Panc1 (cell line): ENCODE results near the gene GFM1. TPM values are rescaled to one million over a fixed set of nuclear protein-coding genes. Genes with fewer than 3 reads are reported as not detected.

Source experiments
- ATAC-seq: fragments of 200-7000 bp; cut with Tn5 transposase; 2 replicates; pipeline ENCODE4 v1.9.1; 2020; ENCODE audit warnings: mild to moderate bottlenecking, moderate library complexity
- BruUV-seq: library from RNA; stranded (reverse); fragments of 400-500 nt; replicated peaks from 2 replicates; lab custom pipeline; 2021; lab: Mats Ljungman, UMichigan
- CTCF ChIA-PET: fragments of 300-600 bp; sonication (Branson Sonifier 250); formaldehyde crosslinking; loops from one replicate; lab custom pipeline; 2022; ENCODE audit warnings: antibody characterized with exemption; lab: Charles Lee
- POLR2A ChIA-PET: fragments of 300-600 bp; sonication (Branson Sonifier 250); formaldehyde crosslinking; loops from one replicate; lab custom pipeline; 2022; ENCODE audit warnings: antibody characterized with exemption; lab: Charles Lee
- DNase-seq: peaks from one replicate; pipeline ENCODE4 v3.0.0-alpha.2; 2010; ENCODE audit warnings: low read depth, low spot score
- H3K27ac ChIP-seq: 2 replicates; pipeline ENCODE4 v1.5.1; 2011; ENCODE audit warnings: mild to moderate bottlenecking, low read length, inconsistent platforms
- H3K27me3 ChIP-seq: fragments of 200-500 bp; sonication (Bioruptor generic); 2 replicates; pipeline ENCODE4 v1.6.0; 2014; ENCODE audit warnings: low read length, inconsistent platforms; ENCODE audit not compliant: control insufficient read depth, insufficient read depth
- H3K36me3 ChIP-seq: fragments of 200-500 bp; sonication (Bioruptor generic); 2 replicates; pipeline ENCODE4 v1.5.1; 2014; ENCODE audit warnings: inconsistent platforms, mild to moderate bottlenecking, low read length, moderate library complexity; ENCODE audit not compliant: control insufficient read depth, insufficient read depth
- H3K4me1 ChIP-seq: 2 replicates; pipeline ENCODE4 v1.5.1; 2011; ENCODE audit warnings: inconsistent platforms, mild to moderate bottlenecking, low read length, moderate library complexity; ENCODE audit not compliant: control insufficient read depth, insufficient read depth
- H3K4me3 ChIP-seq, 2 experiments: 2 replicates each; pipeline ENCODE4 v1.5.1; 2011 to 2012; ENCODE audit warnings: low read depth in 2 of 2, low read length in 2 of 2, mild to moderate bottlenecking in 2 of 2, inconsistent platforms in 1 of 2, moderate library complexity in 1 of 2
- H3K9me3 ChIP-seq: fragments of 200-500 bp; sonication (Bioruptor generic); 2 replicates; pipeline ENCODE4 v1.5.1; 2014; ENCODE audit warnings: low read depth, mild to moderate bottlenecking, inconsistent platforms, low read length, moderate library complexity; ENCODE audit not compliant: control insufficient read depth, insufficient read depth
- CTCF ChIP-seq: fragments of 450-650 bp; IDR thresholded peaks from 2 replicates; pipeline ENCODE4 v1.5.1; 2017; ENCODE audit warnings: mild to moderate bottlenecking
- POLR2AphosphoS5 ChIP-seq: IDR thresholded peaks from 2 replicates; pipeline ENCODE4 v1.6.1; 2012; ENCODE audit warnings: mild to moderate bottlenecking, low read depth, low read length, moderate library complexity
- SIN3A ChIP-seq: IDR thresholded peaks from 2 replicates; pipeline ENCODE4 v1.6.1; 2012; ENCODE audit warnings: low read depth, mild to moderate bottlenecking, low read length, moderate library complexity, borderline replicate concordance; ENCODE audit not compliant: insufficient read depth
- TCF7L2 ChIP-seq: IDR thresholded peaks from 2 replicates; pipeline ENCODE4 v1.6.1; 2011; ENCODE audit warnings: mild to moderate bottlenecking, low read depth, low read length, inconsistent platforms
- in situ Hi-C: cut with HindIII; loops from 2 replicates; pipeline ENCODE4 v1.10.0; 2016; ENCODE audit warnings: low sequenced_read_pairs, low pct_unique_long_range_greater_than_20kb
- intact Hi-C: fragments of 100-400 bp; cut with micrococcal nuclease; formaldehyde crosslinking; loops from one replicate; pipeline ENCODE4 v1.10.0; 2022; ENCODE audit not compliant: unreplicated experiment
- total RNA-seq: library from RNA; stranded (reverse); gene quantifications from one replicate; pipeline ENCODE4 v1.2.1, GENCODE V29; 2021; ENCODE audit not compliant: unreplicated experiment
- TF ChIP-seq, protein P1 (sequence below), 2 experiments: IDR thresholded peaks; 2 replicates each; pipeline ENCODE4 v1.6.1; 2011 to 2012; ENCODE audit warnings: low read depth in 2 of 2, control low read depth in 1 of 2, low read length in 1 of 2, mild to moderate bottlenecking in 1 of 2, moderate library complexity in 1 of 2; ENCODE audit not compliant: insufficient read depth in 1 of 2

Gene GFM1
- total RNA-seq, 1 experiment from 2014 or later, result 59.3 TPM

DNA sequence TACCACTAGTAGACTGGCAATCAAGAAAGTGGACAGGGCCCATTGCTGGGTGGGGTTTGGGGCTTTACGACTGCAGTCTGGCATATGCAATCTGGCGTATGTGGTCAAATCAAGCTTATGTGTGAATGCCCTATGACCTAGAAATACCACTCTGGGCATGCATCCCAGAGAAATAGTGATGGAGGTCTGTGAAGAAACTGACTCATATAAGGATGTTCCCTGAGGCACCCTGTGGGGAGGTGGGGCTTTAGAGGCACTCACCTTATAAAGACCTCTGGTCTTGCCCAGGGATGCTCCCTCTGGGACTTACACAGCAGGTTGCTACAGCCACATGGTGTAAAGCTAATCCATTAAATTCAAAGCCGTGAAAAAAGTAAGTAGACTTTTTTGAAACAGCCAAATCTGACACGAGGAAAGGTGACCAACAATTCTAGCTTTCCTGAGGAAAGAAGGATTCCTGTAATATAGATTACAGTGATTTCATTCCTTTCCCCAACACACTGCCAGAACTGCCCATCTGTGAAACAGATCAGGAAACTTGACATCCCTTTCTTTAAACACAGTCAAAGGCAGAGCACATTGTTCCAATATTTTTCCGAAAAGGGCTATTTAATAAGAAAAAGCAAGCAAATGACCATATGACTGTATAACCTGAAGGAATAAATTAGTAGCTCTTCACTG is 74.3 kb downstream of the GFM1 start:
- no TSS peak for BruUV-seq
- DNase-seq (no peak), ATAC-seq (peak; percentile 66)
- Histone ChIP-seq H3K4me1 (peaks cover 55% of the 10 kb centered on the region), H3K27me3 (no peaks in the 10 kb centered on the region), H3K27ac (peak overlapping the region; percentile 94), H3K9me3 (no peaks in the 10 kb centered on the region), H3K36me3 (no peaks in the 10 kb centered on the region), H3K4me3 (no peak overlapping the region)
- CTCF ChIA-PET, result interaction anchor here (0.7 to 1.2 kb wide), 2 partner anchors 9 to 60 kb away, joined by 4 to 7 read pairs; no protein-coding TSS in a partner anchor
- intact Hi-C loops, result no loop called here
- POLR2A ChIA-PET, result interaction anchor here (0.7 to 1.2 kb wide), 4 partner anchors 58 to 671 kb away, joined by 3 to 5 read pairs (median 3); partner anchors contain the start of gene MLF1
- in situ Hi-C loops, result no loop called here
- TF ChIP-seq CTCF (no peak), POLR2AphosphoS5 (peak; percentile 65; the same call in 1 of the 2 replicates), SIN3A (no peak), TCF7L2 (peak; percentile 66)

- ATAC-seq (no peak), DNase-seq (no peak)
- intact Hi-C loops, result no loop called here
- Histone ChIP-seq H3K27ac (peak overlapping the region; percentile 94), H3K36me3 (no peaks in the 10 kb centered on the region), H3K9me3 (no peaks in the 10 kb centered on the region), H3K4me1 (peaks cover 76% of the 10 kb centered on the region), H3K4me3 (no peak overlapping the region), H3K27me3 (no peaks in the 10 kb centered on the region)
- ChIA-PET POLR2A (no interaction called here), CTCF (interaction anchor here (0.6 to 0.8 kb wide), 3 partner anchors 12 to 64 kb away, joined by 5 to 8 read pairs (median 7); no protein-coding TSS in a partner anchor)
- in situ Hi-C loops, result no loop called here
- no peak for TF ChIP-seq POLR2AphosphoS5
- no peak for TF ChIP-seq SIN3A
- TF ChIP-seq, protein P1, sequence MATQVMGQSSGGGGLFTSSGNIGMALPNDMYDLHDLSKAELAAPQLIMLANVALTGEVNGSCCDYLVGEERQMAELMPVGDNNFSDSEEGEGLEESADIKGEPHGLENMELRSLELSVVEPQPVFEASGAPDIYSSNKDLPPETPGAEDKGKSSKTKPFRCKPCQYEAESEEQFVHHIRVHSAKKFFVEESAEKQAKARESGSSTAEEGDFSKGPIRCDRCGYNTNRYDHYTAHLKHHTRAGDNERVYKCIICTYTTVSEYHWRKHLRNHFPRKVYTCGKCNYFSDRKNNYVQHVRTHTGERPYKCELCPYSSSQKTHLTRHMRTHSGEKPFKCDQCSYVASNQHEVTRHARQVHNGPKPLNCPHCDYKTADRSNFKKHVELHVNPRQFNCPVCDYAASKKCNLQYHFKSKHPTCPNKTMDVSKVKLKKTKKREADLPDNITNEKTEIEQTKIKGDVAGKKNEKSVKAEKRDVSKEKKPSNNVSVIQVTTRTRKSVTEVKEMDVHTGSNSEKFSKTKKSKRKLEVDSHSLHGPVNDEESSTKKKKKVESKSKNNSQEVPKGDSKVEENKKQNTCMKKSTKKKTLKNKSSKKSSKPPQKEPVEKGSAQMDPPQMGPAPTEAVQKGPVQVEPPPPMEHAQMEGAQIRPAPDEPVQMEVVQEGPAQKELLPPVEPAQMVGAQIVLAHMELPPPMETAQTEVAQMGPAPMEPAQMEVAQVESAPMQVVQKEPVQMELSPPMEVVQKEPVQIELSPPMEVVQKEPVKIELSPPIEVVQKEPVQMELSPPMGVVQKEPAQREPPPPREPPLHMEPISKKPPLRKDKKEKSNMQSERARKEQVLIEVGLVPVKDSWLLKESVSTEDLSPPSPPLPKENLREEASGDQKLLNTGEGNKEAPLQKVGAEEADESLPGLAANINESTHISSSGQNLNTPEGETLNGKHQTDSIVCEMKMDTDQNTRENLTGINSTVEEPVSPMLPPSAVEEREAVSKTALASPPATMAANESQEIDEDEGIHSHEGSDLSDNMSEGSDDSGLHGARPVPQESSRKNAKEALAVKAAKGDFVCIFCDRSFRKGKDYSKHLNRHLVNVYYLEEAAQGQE (IDR thresholded peaks at IDR 0.05; ENCODE audit: insufficient read depth in 1 of 2, low read depth in 2 of 2, low read length in 1 of 2), result no peak
- TF ChIP-seq CTCF, result no peak
- no peak for TF ChIP-seq TCF7L2
- no TSS peak for BruUV-seq
These were observed 77.8 kb downstream of the GFM1 start for GRCh38 chr3:158722108-158722507.
